Measurements from ENCODE around the gene GALK1. TPM values are rescaled to one million over a fixed set of nuclear protein-coding genes. Genes with fewer than 3 reads are reported as not detected.
A peak's percentile ranks its signal among the peaks of the same experiment; 100 is the strongest.

Gene GALK1
- total and polyA plus RNA-seq, 12 donors, result 5.2 to 44.6 (median 15.3) TPM

- no peak for DNase-seq
- Histone ChIP-seq H3K4me3 (no peak overlapping the region), H3K36me3 (peaks cover 0 to 17% (median 0%) of the 10 kb centered on the region in 9 donors), H3K27me3 (no peaks in the 10 kb centered on the region), H3K4me1 (peaks cover 0 to 18% (median 0%) of the 10 kb centered on the region in 9 donors), H3K9me3 (no peaks in the 10 kb centered on the region), H3K27ac (peak overlapping the region in 1 of 10 donors; percentile 56)
- 80 to 82% methylated on average over 20 of the region's 20 CpGs for WGBS, 2 donors
- ATAC-seq, result peak in 2 of 8 donors; percentile 11 to 12
- intact Hi-C loops (cut with DNase I), result no loop called here
- TF ChIP-seq CTCF (IDR thresholded peaks at IDR 0.05), result no peak
Measured at GRCh38 chr17:75737133-75737962, 27.6 kb downstream of the GALK1 start.

GRCh38 chr17:75736173-75736835, 28.7 kb downstream of the GALK1 start:
- Histone ChIP-seq H3K27me3 (no peaks in the 10 kb centered on the region), H3K4me3 (no peak overlapping the region), H3K4me1 (peaks cover 0 to 18% (median 0%) of the 10 kb centered on the region in 9 donors), H3K9me3 (no peaks in the 10 kb centered on the region), H3K36me3 (peaks cover 0 to 25% (median 0%) of the 10 kb centered on the region in 9 donors), H3K27ac (no peak overlapping the region)
- 90 to 91% methylated on average over 26 of the region's 26 CpGs for WGBS, 2 donors
- DNase-seq, result no peak
- ATAC-seq, result no peak
- no peak for TF ChIP-seq CTCF (IDR thresholded peaks at IDR 0.05)
- intact Hi-C loops (cut with DNase I), result no loop called here

- TF ChIP-seq CTCF (IDR thresholded peaks at IDR 0.05), result no peak
- intact Hi-C loops (cut with DNase I), result loop anchor here in 1 of 10 donors (5.0 kb wide), 1 partner anchor 42 kb away; no protein-coding TSS in a partner anchor
- ATAC-seq (no peak), DNase-seq (no peak)
- peaks cover 0 to 18% (median 0%) of the 10 kb centered on the region in 9 donors for H3K4me1 ChIP-seq
- no peaks in the 10 kb centered on the region for H3K27me3 ChIP-seq
- H3K27ac ChIP-seq, result no peak overlapping the region
- H3K9me3 ChIP-seq, result no peaks in the 10 kb centered on the region
- 79% methylated on average over 4 of the region's 4 CpGs for WGBS, 2 donors
- H3K36me3 ChIP-seq, result peaks cover 0 to 29% (median 0%) of the 10 kb centered on the region in 9 donors
- H3K4me3 ChIP-seq, result no peak overlapping the region
Measured at GRCh38 chr17:75734674-75735294, 30.2 kb downstream of the GALK1 start.

- intact Hi-C loops (cut with DNase I), result loop anchor here in 1 of 10 donors (5.0 kb wide), 1 partner anchor 41 kb away; no protein-coding TSS in a partner anchor
- no peak for DNase-seq
- ATAC-seq, result no peak
- 93% methylated on average over 18 of the region's 18 CpGs for WGBS, 2 donors
- Histone ChIP-seq H3K27me3 (no peaks in the 10 kb centered on the region), H3K4me1 (peaks cover 0 to 15% (median 0%) of the 10 kb centered on the region in 9 donors), H3K36me3 (peaks cover 0 to 33% (median 0%) of the 10 kb centered on the region in 9 donors), H3K4me3 (no peak overlapping the region), H3K9me3 (no peaks in the 10 kb centered on the region), H3K27ac (no peak overlapping the region)
- TF ChIP-seq CTCF (IDR thresholded peaks at IDR 0.05), result no peak
Measured at GRCh38 chr17:75733471-75733870, 31.5 kb downstream of the GALK1 start.
